Neural progenitor cell (in vitro differentiated cells): ENCODE measurements around the gene VWA5B2. TPM values are rescaled to one million over a fixed set of nuclear protein-coding genes. Genes with fewer than 3 reads are reported as not detected.
A peak's percentile ranks its signal among the peaks of the same experiment; 100 is the strongest.

Experiments used
- DNase-seq: peaks from one replicate; pipeline ENCODE4 v3.0.0-alpha.2; 2016; ENCODE audit warnings: low spot score
- H2AFZ ChIP-seq: fragments of 200-600 bp; sonication (generic); replicated peaks from 2 replicates; pipeline ENCODE4 v1.6.1; 2016; ENCODE audit warnings: antibody characterized with exemption
- H3F3A ChIP-seq: fragments of 200-600 bp; sonication (generic); 2 replicates; pipeline ENCODE4 v1.6.1; 2016; ENCODE audit warnings: antibody characterized with exemption, low read depth
- H3K27ac ChIP-seq: fragments of 200-600 bp; sonication (generic); 2 replicates; pipeline ENCODE4 v1.5.1; 2016; ENCODE audit warnings: mild to moderate bottlenecking
- H3K27me3 ChIP-seq: fragments of 200-600 bp; sonication (generic); 2 replicates; pipeline ENCODE4 v1.6.1; 2016; ENCODE audit warnings: mild to moderate bottlenecking, moderate library complexity
- H3K36me3 ChIP-seq: fragments of 200-600 bp; sonication (generic); 2 replicates; pipeline ENCODE4 v1.5.1; 2016
- H3K4me1 ChIP-seq: fragments of 200-600 bp; sonication (generic); 2 replicates; pipeline ENCODE4 v1.6.1; 2016; ENCODE audit warnings: mixed run types
- H3K4me2 ChIP-seq: fragments of 200-600 bp; sonication (generic); 2 replicates; pipeline ENCODE4 v1.6.1; 2016
- H3K4me3 ChIP-seq: fragments of 200-600 bp; sonication (generic); 2 replicates; pipeline ENCODE4 v1.5.1; 2016
- H3K79me2 ChIP-seq: fragments of 200-600 bp; sonication (generic); 2 replicates; pipeline ENCODE4 v1.6.1; 2016; ENCODE audit warnings: low read depth
- H3K9ac ChIP-seq: fragments of 200-600 bp; sonication (generic); 2 replicates; pipeline ENCODE4 v1.6.1; 2016
- H3K9me3 ChIP-seq: fragments of 200-600 bp; sonication (generic); 2 replicates; pipeline ENCODE4 v1.5.1; 2016; ENCODE audit warnings: low read depth
- H4K20me1 ChIP-seq: fragments of 200-600 bp; sonication (generic); 2 replicates; pipeline ENCODE4 v1.6.1; 2016; ENCODE audit warnings: low read depth
- H3K27ac Mint-ChIP-seq: 3 replicates; pipeline ENCODE4 v1.8.0; 2021; ENCODE audit warnings: mixed read lengths
- H3K27me3 Mint-ChIP-seq: 2 replicates; pipeline ENCODE4 v1.8.0; 2022; ENCODE audit warnings: low read depth, mild to moderate bottlenecking, inconsistent platforms, moderate library complexity, mixed read lengths; ENCODE audit not compliant: insufficient read depth
- H3K36me3 Mint-ChIP-seq: 3 replicates; pipeline ENCODE4 v1.8.0; 2021; ENCODE audit warnings: mixed read lengths
- H3K4me1 Mint-ChIP-seq: 3 replicates; pipeline ENCODE4 v1.8.0; 2021; ENCODE audit warnings: mixed read lengths
- H3K4me3 Mint-ChIP-seq: 3 replicates; pipeline ENCODE4 v1.8.0; 2021; ENCODE audit warnings: mild to moderate bottlenecking, moderate library complexity, mixed read lengths
- H3K9me3 Mint-ChIP-seq: 3 replicates; pipeline ENCODE4 v1.8.0; 2020; ENCODE audit warnings: mixed read lengths
- EZH2 ChIP-seq: fragments of 200-600 bp; sonication (generic); IDR thresholded peaks from 2 replicates; pipeline ENCODE4 v1.6.1; 2017; ENCODE audit warnings: antibody characterized with exemption, mild to moderate bottlenecking, moderate library complexity
- EZH2phosphoT487 ChIP-seq: fragments of 200-600 bp; sonication (generic); IDR thresholded peaks from 2 replicates; pipeline ENCODE4 v1.6.1; 2017; ENCODE audit warnings: antibody characterized with exemption
- total RNA-seq: library from RNA; depleted of rRNA; stranded (reverse); fragments of >200 nt; gene quantifications from 2 replicates; pipeline ENCODE4 v1.2.3, GENCODE V29; 2015; ENCODE audit warnings: low replicate concordance
- TF ChIP-seq, protein P1 (sequence below): fragments of 200-600 bp; sonication (generic); IDR thresholded peaks from 2 replicates; pipeline ENCODE4 v1.5.1; 2017; ENCODE audit warnings: antibody characterized with exemption, mild to moderate bottlenecking

Gene VWA5B2
- total RNA-seq, 1 donor from 2014 or later = not detected

- no peaks in the 10 kb centered on the region for H3K9me3 ChIP-seq
- no peak for DNase-seq
- H3K27me3 ChIP-seq = peaks cover 7% of the 10 kb centered on the region
- H4K20me1 ChIP-seq = no peaks in the 10 kb centered on the region
- no peak overlapping the region for H2AFZ ChIP-seq
- H3K4me2 ChIP-seq = no peak overlapping the region
- Mint-ChIP-seq H3K4me1 (peaks cover 6% of the 10 kb centered on the region), H3K4me3 (no peak overlapping the region), H3K27me3 (peaks cover 25% of the 10 kb centered on the region), H3K9me3 (no peaks in the 10 kb centered on the region), H3K36me3 (no peaks in the 10 kb centered on the region), H3K27ac (no peak overlapping the region)
- no peak overlapping the region for H3K9ac ChIP-seq
- no peaks in the 10 kb centered on the region for H3K4me1 ChIP-seq
- no peak overlapping the region for H3K4me3 ChIP-seq
- H3K27ac ChIP-seq = no peak overlapping the region
- no peaks in the 10 kb centered on the region for H3F3A ChIP-seq
- TF ChIP-seq EZH2 (no peak), EZH2phosphoT487 (no peak)
- TF ChIP-seq, protein P1, sequence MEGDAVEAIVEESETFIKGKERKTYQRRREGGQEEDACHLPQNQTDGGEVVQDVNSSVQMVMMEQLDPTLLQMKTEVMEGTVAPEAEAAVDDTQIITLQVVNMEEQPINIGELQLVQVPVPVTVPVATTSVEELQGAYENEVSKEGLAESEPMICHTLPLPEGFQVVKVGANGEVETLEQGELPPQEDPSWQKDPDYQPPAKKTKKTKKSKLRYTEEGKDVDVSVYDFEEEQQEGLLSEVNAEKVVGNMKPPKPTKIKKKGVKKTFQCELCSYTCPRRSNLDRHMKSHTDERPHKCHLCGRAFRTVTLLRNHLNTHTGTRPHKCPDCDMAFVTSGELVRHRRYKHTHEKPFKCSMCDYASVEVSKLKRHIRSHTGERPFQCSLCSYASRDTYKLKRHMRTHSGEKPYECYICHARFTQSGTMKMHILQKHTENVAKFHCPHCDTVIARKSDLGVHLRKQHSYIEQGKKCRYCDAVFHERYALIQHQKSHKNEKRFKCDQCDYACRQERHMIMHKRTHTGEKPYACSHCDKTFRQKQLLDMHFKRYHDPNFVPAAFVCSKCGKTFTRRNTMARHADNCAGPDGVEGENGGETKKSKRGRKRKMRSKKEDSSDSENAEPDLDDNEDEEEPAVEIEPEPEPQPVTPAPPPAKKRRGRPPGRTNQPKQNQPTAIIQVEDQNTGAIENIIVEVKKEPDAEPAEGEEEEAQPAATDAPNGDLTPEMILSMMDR = no peak
- H3K79me2 ChIP-seq = no peaks in the 10 kb centered on the region
- no peaks in the 10 kb centered on the region for H3K36me3 ChIP-seq
These were observed 53.6 kb downstream of the VWA5B2 start for GRCh38 chr3:184282941-184283340.

- TF ChIP-seq EZH2 = no peak
- TF ChIP-seq, protein P1 = no peak
- TF ChIP-seq EZH2phosphoT487 = no peak
- Histone ChIP-seq H3F3A (no peaks in the 10 kb centered on the region), H3K9ac (no peak overlapping the region), H3K27me3 (peaks cover 7% of the 10 kb centered on the region), H3K79me2 (no peaks in the 10 kb centered on the region), H2AFZ (no peak overlapping the region), H3K4me3 (no peak overlapping the region), H3K4me2 (no peak overlapping the region), H3K9me3 (no peaks in the 10 kb centered on the region), H3K27ac (no peak overlapping the region), H4K20me1 (no peaks in the 10 kb centered on the region), H3K4me1 (no peaks in the 10 kb centered on the region), H3K36me3 (no peaks in the 10 kb centered on the region)
- Mint-ChIP-seq H3K27me3 (peaks cover 20% of the 10 kb centered on the region), H3K4me1 (peaks cover 6% of the 10 kb centered on the region), H3K9me3 (no peaks in the 10 kb centered on the region), H3K27ac (no peak overlapping the region), H3K4me3 (no peak overlapping the region), H3K36me3 (no peaks in the 10 kb centered on the region)
- DNase-seq = no peak
These were observed 54.3 kb downstream of the VWA5B2 start for GRCh38 chr3:184283681-184284080.

GRCh38 chr3:184284696-184285095 lies 55.3 kb downstream of the VWA5B2 start:
- Mint-ChIP-seq H3K9me3 (no peaks in the 10 kb centered on the region), H3K36me3 (no peaks in the 10 kb centered on the region), H3K4me1 (peaks cover 6% of the 10 kb centered on the region), H3K4me3 (peak overlapping the region; percentile 7), H3K27ac (no peak overlapping the region), H3K27me3 (peaks cover 19% of the 10 kb centered on the region)
- no peak overlapping the region for H3K4me2 ChIP-seq
- H3K27me3 ChIP-seq = peaks cover 6% of the 10 kb centered on the region
- TF ChIP-seq EZH2phosphoT487 (no peak), EZH2 (no peak)
- TF ChIP-seq, protein P1 = peak; percentile 70
- peak; percentile 88 for DNase-seq
- no peaks in the 10 kb centered on the region for H3K9me3 ChIP-seq
- no peak overlapping the region for H3K9ac ChIP-seq
- H2AFZ ChIP-seq = no peak overlapping the region
- H3K4me1 ChIP-seq = no peaks in the 10 kb centered on the region
- no peaks in the 10 kb centered on the region for H3K79me2 ChIP-seq
- H3K4me3 ChIP-seq = no peak overlapping the region
- H3F3A ChIP-seq = no peaks in the 10 kb centered on the region
- no peaks in the 10 kb centered on the region for H4K20me1 ChIP-seq
- no peak overlapping the region for H3K27ac ChIP-seq
- H3K36me3 ChIP-seq = no peaks in the 10 kb centered on the region
